ENCODE data around the gene AKAP17A. TPM values are rescaled to one million over a fixed set of nuclear protein-coding genes. Genes with fewer than 3 reads are reported as not detected.

AKAP17A gene
- total and polyA plus RNA-seq, 9 of the 15 experiments (the other 6 are each of a cell fraction or from before 2014, with no cell fraction given) = 1.2 to 29.5 (median 8.2) TPM

DNA sequence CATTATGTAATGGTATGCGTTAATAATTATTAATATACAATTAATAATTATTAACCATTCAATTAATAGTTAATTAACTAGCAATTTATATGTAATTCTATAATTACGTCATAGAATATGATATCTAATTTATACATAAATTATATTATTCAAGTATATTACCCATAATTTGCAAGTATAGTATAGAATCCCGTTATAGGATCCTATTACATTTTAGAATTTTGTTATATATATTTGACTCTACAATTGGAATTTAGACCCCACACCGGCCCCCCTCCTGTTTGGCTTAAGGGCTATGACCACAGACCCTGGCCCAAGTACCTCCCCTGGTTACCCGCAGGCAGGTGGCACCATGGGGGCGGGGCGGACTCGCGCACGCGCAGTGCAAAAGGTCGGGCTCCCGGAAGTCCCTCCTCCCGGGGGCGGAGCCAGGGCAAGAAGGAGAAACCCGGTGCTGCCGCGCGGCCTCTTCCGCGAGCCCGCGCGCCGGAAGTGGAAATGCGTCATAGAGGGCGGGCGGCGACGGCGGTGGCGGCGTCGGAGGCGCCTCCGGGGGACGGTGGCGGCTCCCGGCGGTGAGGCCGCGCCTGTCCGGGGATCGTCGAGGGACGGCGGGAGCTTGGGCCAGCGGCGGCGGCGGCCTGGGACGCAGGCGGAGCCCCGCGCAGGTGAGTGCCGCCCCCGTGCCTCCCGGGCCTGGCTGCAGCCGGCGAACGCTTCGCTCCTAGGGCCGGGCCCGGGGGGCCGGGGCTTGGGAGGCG, at the start of gene AKAP17A (continued):
- TF ChIP-seq, protein P1, sequence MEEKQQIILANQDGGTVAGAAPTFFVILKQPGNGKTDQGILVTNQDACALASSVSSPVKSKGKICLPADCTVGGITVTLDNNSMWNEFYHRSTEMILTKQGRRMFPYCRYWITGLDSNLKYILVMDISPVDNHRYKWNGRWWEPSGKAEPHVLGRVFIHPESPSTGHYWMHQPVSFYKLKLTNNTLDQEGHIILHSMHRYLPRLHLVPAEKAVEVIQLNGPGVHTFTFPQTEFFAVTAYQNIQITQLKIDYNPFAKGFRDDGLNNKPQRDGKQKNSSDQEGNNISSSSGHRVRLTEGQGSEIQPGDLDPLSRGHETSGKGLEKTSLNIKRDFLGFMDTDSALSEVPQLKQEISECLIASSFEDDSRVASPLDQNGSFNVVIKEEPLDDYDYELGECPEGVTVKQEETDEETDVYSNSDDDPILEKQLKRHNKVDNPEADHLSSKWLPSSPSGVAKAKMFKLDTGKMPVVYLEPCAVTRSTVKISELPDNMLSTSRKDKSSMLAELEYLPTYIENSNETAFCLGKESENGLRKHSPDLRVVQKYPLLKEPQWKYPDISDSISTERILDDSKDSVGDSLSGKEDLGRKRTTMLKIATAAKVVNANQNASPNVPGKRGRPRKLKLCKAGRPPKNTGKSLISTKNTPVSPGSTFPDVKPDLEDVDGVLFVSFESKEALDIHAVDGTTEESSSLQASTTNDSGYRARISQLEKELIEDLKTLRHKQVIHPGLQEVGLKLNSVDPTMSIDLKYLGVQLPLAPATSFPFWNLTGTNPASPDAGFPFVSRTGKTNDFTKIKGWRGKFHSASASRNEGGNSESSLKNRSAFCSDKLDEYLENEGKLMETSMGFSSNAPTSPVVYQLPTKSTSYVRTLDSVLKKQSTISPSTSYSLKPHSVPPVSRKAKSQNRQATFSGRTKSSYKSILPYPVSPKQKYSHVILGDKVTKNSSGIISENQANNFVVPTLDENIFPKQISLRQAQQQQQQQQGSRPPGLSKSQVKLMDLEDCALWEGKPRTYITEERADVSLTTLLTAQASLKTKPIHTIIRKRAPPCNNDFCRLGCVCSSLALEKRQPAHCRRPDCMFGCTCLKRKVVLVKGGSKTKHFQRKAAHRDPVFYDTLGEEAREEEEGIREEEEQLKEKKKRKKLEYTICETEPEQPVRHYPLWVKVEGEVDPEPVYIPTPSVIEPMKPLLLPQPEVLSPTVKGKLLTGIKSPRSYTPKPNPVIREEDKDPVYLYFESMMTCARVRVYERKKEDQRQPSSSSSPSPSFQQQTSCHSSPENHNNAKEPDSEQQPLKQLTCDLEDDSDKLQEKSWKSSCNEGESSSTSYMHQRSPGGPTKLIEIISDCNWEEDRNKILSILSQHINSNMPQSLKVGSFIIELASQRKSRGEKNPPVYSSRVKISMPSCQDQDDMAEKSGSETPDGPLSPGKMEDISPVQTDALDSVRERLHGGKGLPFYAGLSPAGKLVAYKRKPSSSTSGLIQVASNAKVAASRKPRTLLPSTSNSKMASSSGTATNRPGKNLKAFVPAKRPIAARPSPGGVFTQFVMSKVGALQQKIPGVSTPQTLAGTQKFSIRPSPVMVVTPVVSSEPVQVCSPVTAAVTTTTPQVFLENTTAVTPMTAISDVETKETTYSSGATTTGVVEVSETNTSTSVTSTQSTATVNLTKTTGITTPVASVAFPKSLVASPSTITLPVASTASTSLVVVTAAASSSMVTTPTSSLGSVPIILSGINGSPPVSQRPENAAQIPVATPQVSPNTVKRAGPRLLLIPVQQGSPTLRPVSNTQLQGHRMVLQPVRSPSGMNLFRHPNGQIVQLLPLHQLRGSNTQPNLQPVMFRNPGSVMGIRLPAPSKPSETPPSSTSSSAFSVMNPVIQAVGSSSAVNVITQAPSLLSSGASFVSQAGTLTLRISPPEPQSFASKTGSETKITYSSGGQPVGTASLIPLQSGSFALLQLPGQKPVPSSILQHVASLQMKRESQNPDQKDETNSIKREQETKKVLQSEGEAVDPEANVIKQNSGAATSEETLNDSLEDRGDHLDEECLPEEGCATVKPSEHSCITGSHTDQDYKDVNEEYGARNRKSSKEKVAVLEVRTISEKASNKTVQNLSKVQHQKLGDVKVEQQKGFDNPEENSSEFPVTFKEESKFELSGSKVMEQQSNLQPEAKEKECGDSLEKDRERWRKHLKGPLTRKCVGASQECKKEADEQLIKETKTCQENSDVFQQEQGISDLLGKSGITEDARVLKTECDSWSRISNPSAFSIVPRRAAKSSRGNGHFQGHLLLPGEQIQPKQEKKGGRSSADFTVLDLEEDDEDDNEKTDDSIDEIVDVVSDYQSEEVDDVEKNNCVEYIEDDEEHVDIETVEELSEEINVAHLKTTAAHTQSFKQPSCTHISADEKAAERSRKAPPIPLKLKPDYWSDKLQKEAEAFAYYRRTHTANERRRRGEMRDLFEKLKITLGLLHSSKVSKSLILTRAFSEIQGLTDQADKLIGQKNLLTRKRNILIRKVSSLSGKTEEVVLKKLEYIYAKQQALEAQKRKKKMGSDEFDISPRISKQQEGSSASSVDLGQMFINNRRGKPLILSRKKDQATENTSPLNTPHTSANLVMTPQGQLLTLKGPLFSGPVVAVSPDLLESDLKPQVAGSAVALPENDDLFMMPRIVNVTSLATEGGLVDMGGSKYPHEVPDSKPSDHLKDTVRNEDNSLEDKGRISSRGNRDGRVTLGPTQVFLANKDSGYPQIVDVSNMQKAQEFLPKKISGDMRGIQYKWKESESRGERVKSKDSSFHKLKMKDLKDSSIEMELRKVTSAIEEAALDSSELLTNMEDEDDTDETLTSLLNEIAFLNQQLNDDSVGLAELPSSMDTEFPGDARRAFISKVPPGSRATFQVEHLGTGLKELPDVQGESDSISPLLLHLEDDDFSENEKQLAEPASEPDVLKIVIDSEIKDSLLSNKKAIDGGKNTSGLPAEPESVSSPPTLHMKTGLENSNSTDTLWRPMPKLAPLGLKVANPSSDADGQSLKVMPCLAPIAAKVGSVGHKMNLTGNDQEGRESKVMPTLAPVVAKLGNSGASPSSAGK (IDR thresholded peaks at IDR 0.05) = no peak
- no peak for TF ChIP-seq ZFPM2 (CRISPR knock-in tag; IDR thresholded peaks at IDR 0.05)
- no peak for TF ChIP-seq RAD51 (IDR thresholded peaks at IDR 0.05; ENCODE audit: borderline replicate concordance, low read depth)
- TF ChIP-seq CEBPG (CRISPR knock-in tag; IDR thresholded peaks at IDR 0.05) = no peak
- 0 out of 4 replicates have a peak, but pooled peaks of 1 of the 2 experiments have one; percentile 4 for TF ChIP-seq CEBPG (tag; conservative IDR thresholded peaks at IDR 0.05 in 1 of 2, IDR thresholded peaks at IDR 0.05 in 1 of 2)
- TF ChIP-seq, protein P2, sequence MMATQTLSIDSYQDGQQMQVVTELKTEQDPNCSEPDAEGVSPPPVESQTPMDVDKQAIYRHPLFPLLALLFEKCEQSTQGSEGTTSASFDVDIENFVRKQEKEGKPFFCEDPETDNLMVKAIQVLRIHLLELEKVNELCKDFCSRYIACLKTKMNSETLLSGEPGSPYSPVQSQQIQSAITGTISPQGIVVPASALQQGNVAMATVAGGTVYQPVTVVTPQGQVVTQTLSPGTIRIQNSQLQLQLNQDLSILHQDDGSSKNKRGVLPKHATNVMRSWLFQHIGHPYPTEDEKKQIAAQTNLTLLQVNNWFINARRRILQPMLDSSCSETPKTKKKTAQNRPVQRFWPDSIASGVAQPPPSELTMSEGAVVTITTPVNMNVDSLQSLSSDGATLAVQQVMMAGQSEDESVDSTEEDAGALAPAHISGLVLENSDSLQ (IDR thresholded peaks at IDR 0.05) = peak; percentile 6; the same call in 1 of the 2 replicates
- TF ChIP-seq NCOA1 (IDR thresholded peaks at IDR 0.05; ENCODE audit: low read depth) = no peak
- TF ChIP-seq MYC (IDR thresholded peaks at IDR 0.05; ENCODE audit: low read depth, low read length) = peak; percentile 53; the same call in 1 of the 2 replicates
- TF ChIP-seq MYC (CRISPR knock-in tag; IDR thresholded peaks at IDR 0.05; ENCODE audit: borderline replicate concordance, low read depth) = no peak
- TF ChIP-seq, protein P3, sequence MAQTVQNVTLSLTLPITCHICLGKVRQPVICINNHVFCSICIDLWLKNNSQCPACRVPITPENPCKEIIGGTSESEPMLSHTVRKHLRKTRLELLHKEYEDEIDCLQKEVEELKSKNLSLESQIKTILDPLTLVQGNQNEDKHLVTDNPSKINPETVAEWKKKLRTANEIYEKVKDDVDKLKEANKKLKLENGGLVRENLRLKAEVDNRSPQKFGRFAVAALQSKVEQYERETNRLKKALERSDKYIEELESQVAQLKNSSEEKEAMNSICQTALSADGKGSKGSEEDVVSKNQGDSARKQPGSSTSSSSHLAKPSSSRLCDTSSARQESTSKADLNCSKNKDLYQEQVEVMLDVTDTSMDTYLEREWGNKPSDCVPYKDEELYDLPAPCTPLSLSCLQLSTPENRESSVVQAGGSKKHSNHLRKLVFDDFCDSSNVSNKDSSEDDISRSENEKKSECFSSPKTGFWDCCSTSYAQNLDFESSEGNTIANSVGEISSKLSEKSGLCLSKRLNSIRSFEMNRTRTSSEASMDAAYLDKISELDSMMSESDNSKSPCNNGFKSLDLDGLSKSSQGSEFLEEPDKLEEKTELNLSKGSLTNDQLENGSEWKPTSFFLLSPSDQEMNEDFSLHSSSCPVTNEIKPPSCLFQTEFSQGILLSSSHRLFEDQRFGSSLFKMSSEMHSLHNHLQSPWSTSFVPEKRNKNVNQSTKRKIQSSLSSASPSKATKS (CRISPR knock-in tag; IDR thresholded peaks at IDR 0.05) = no peak
- no peak for TF ChIP-seq KLF16 (IDR thresholded peaks at IDR 0.05)
- no peak for TF ChIP-seq TCFL5 (CRISPR knock-in tag; conservative IDR thresholded peaks at IDR 0.05)
- no peak for TF ChIP-seq U2AF2 (optimal IDR thresholded peaks at IDR 0.05; ENCODE audit: low read depth, low read length)
